Panc1 (cell line): Measurements from ENCODE around the gene ZNF831. TPM values are rescaled to one million over a fixed set of nuclear protein-coding genes. Genes with fewer than 3 reads are reported as not detected.

ENCODE experiments used
- ATAC-seq: fragments of 200-7000 bp; cut with Tn5 transposase; 2 replicates; pipeline ENCODE4 v1.9.1; 2020; ENCODE audit warnings: mild to moderate bottlenecking, moderate library complexity
- BruUV-seq: library from RNA; stranded (reverse); fragments of 400-500 nt; replicated peaks from 2 replicates; lab custom pipeline; 2021; lab: Mats Ljungman, UMichigan
- CTCF ChIA-PET: fragments of 300-600 bp; sonication (Branson Sonifier 250); formaldehyde crosslinking; loops from one replicate; lab custom pipeline; 2022; ENCODE audit warnings: antibody characterized with exemption; lab: Charles Lee
- POLR2A ChIA-PET: fragments of 300-600 bp; sonication (Branson Sonifier 250); formaldehyde crosslinking; loops from one replicate; lab custom pipeline; 2022; ENCODE audit warnings: antibody characterized with exemption; lab: Charles Lee
- DNase-seq: peaks from one replicate; pipeline ENCODE4 v3.0.0-alpha.2; 2010; ENCODE audit warnings: low read depth, low spot score
- H3K27ac ChIP-seq: 2 replicates; pipeline ENCODE4 v1.5.1; 2011; ENCODE audit warnings: mild to moderate bottlenecking, low read length, inconsistent platforms
- H3K27me3 ChIP-seq: fragments of 200-500 bp; sonication (Bioruptor generic); 2 replicates; pipeline ENCODE4 v1.6.0; 2014; ENCODE audit warnings: low read length, inconsistent platforms; ENCODE audit not compliant: control insufficient read depth, insufficient read depth
- H3K36me3 ChIP-seq: fragments of 200-500 bp; sonication (Bioruptor generic); 2 replicates; pipeline ENCODE4 v1.5.1; 2014; ENCODE audit warnings: inconsistent platforms, mild to moderate bottlenecking, low read length, moderate library complexity; ENCODE audit not compliant: control insufficient read depth, insufficient read depth
- H3K4me1 ChIP-seq: 2 replicates; pipeline ENCODE4 v1.5.1; 2011; ENCODE audit warnings: inconsistent platforms, mild to moderate bottlenecking, low read length, moderate library complexity; ENCODE audit not compliant: control insufficient read depth, insufficient read depth
- H3K4me3 ChIP-seq, 2 experiments: 2 replicates each; pipeline ENCODE4 v1.5.1; 2011 to 2012; ENCODE audit warnings: low read depth in 2 of 2, low read length in 2 of 2, mild to moderate bottlenecking in 2 of 2, inconsistent platforms in 1 of 2, moderate library complexity in 1 of 2
- H3K9me3 ChIP-seq: fragments of 200-500 bp; sonication (Bioruptor generic); 2 replicates; pipeline ENCODE4 v1.5.1; 2014; ENCODE audit warnings: low read depth, mild to moderate bottlenecking, inconsistent platforms, low read length, moderate library complexity; ENCODE audit not compliant: control insufficient read depth, insufficient read depth
- POLR2AphosphoS5 ChIP-seq: IDR thresholded peaks from 2 replicates; pipeline ENCODE4 v1.6.1; 2012; ENCODE audit warnings: mild to moderate bottlenecking, low read depth, low read length, moderate library complexity
- SIN3A ChIP-seq: IDR thresholded peaks from 2 replicates; pipeline ENCODE4 v1.6.1; 2012; ENCODE audit warnings: low read depth, mild to moderate bottlenecking, low read length, moderate library complexity, borderline replicate concordance; ENCODE audit not compliant: insufficient read depth
- TCF7L2 ChIP-seq: IDR thresholded peaks from 2 replicates; pipeline ENCODE4 v1.6.1; 2011; ENCODE audit warnings: mild to moderate bottlenecking, low read depth, low read length, inconsistent platforms
- in situ Hi-C: cut with HindIII; loops from 2 replicates; pipeline ENCODE4 v1.10.0; 2016; ENCODE audit warnings: low sequenced_read_pairs, low pct_unique_long_range_greater_than_20kb
- intact Hi-C: fragments of 100-400 bp; cut with micrococcal nuclease; formaldehyde crosslinking; loops from one replicate; pipeline ENCODE4 v1.10.0; 2022; ENCODE audit not compliant: unreplicated experiment
- total RNA-seq: library from RNA; stranded (reverse); gene quantifications from one replicate; pipeline ENCODE4 v1.2.1, GENCODE V29; 2021; ENCODE audit not compliant: unreplicated experiment
- TF ChIP-seq, protein P1 (sequence below): fragments of 450-650 bp; IDR thresholded peaks from 2 replicates; pipeline ENCODE4 v1.5.1; 2017; ENCODE audit warnings: mild to moderate bottlenecking
- TF ChIP-seq, protein P2 (sequence below), 2 experiments: IDR thresholded peaks; 2 replicates each; pipeline ENCODE4 v1.6.1; 2011 to 2012; ENCODE audit warnings: low read depth in 2 of 2, control low read depth in 1 of 2, low read length in 1 of 2, mild to moderate bottlenecking in 1 of 2, moderate library complexity in 1 of 2; ENCODE audit not compliant: insufficient read depth in 1 of 2

The ZNF831 gene
- total RNA-seq, 1 experiment from 2014 or later: 0.03 TPM

DNA sequence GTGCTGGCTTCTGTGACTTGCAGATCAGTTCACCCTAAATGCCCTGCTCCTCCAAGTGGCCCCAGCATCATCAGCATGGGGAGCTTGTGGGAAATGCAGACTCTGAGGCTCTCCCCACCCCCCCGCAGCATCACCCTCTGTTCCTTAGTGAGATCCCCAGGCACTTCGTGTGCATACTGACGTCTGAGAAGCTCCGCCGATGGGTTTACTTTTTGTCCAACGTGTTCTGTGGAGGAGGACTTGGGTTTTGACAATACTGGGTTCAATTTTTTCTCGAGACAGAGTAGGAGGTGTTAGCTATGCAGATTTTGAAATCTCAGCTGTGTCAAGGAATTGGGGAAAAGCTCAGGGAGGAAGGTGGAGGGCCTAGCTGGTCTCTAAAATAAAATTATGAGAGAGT, 38.3 kb upstream of the ZNF831 start:
- POLR2A ChIA-PET: no interaction called here

DNA sequence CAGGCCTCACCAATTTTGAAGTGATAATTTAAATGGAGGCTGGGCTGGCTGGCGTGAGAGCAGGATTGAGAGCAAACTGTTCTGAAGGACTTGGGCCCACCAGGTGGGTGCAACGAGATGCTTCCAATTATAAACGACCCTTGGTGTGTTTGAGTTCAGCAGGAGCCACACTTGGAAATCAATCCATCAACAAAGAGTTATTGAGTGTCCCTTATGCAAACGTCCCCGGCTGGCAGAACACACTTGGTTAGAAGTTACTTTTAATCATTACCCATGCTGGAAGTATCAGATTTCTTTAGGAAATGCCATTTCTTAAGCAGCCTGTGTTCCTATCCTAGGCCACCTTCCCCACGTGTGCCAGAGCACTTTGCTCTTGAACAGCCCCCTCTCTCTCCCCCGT, 37.8 kb upstream of the ZNF831 start:
- no peaks in the 10 kb centered on the region for H3K9me3 ChIP-seq
- CTCF ChIA-PET: no interaction called here
- no TSS peak for BruUV-seq
- no peaks in the 10 kb centered on the region for H3K36me3 ChIP-seq
- TF ChIP-seq, protein P1, sequence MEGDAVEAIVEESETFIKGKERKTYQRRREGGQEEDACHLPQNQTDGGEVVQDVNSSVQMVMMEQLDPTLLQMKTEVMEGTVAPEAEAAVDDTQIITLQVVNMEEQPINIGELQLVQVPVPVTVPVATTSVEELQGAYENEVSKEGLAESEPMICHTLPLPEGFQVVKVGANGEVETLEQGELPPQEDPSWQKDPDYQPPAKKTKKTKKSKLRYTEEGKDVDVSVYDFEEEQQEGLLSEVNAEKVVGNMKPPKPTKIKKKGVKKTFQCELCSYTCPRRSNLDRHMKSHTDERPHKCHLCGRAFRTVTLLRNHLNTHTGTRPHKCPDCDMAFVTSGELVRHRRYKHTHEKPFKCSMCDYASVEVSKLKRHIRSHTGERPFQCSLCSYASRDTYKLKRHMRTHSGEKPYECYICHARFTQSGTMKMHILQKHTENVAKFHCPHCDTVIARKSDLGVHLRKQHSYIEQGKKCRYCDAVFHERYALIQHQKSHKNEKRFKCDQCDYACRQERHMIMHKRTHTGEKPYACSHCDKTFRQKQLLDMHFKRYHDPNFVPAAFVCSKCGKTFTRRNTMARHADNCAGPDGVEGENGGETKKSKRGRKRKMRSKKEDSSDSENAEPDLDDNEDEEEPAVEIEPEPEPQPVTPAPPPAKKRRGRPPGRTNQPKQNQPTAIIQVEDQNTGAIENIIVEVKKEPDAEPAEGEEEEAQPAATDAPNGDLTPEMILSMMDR: no peak
- TF ChIP-seq TCF7L2 (no peak), POLR2AphosphoS5 (no peak), SIN3A (no peak)
- TF ChIP-seq, protein P2, sequence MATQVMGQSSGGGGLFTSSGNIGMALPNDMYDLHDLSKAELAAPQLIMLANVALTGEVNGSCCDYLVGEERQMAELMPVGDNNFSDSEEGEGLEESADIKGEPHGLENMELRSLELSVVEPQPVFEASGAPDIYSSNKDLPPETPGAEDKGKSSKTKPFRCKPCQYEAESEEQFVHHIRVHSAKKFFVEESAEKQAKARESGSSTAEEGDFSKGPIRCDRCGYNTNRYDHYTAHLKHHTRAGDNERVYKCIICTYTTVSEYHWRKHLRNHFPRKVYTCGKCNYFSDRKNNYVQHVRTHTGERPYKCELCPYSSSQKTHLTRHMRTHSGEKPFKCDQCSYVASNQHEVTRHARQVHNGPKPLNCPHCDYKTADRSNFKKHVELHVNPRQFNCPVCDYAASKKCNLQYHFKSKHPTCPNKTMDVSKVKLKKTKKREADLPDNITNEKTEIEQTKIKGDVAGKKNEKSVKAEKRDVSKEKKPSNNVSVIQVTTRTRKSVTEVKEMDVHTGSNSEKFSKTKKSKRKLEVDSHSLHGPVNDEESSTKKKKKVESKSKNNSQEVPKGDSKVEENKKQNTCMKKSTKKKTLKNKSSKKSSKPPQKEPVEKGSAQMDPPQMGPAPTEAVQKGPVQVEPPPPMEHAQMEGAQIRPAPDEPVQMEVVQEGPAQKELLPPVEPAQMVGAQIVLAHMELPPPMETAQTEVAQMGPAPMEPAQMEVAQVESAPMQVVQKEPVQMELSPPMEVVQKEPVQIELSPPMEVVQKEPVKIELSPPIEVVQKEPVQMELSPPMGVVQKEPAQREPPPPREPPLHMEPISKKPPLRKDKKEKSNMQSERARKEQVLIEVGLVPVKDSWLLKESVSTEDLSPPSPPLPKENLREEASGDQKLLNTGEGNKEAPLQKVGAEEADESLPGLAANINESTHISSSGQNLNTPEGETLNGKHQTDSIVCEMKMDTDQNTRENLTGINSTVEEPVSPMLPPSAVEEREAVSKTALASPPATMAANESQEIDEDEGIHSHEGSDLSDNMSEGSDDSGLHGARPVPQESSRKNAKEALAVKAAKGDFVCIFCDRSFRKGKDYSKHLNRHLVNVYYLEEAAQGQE (IDR thresholded peaks at IDR 0.05; ENCODE audit: insufficient read depth in 1 of 2, low read depth in 2 of 2, low read length in 1 of 2): no peak
- no peak for DNase-seq
- H3K4me1 ChIP-seq: no peaks in the 10 kb centered on the region
- H3K4me3 ChIP-seq: no peak overlapping the region
- no peak overlapping the region for H3K27ac ChIP-seq
- in situ Hi-C loops (no loop called here), intact Hi-C loops (no loop called here)
- no peak for ATAC-seq
- POLR2A ChIA-PET: no interaction called here
- peaks cover 2% of the 10 kb centered on the region; the same call in 1 of the 2 replicates for H3K27me3 ChIP-seq

More for the DNA sequence above, 38.3 kb upstream of the ZNF831 start:
- intact Hi-C loops: no loop called here
- ATAC-seq (no peak), DNase-seq (no peak)
- TF ChIP-seq, protein P1: no peak
- peaks cover 2% of the 10 kb centered on the region; the same call in 1 of the 2 replicates for H3K27me3 ChIP-seq
- no TSS peak for BruUV-seq
- H3K4me3 ChIP-seq: no peak overlapping the region
- H3K9me3 ChIP-seq: no peaks in the 10 kb centered on the region
- in situ Hi-C loops: no loop called here
- no peak overlapping the region for H3K27ac ChIP-seq
- CTCF ChIA-PET: no interaction called here
- no peaks in the 10 kb centered on the region for H3K4me1 ChIP-seq
- H3K36me3 ChIP-seq: no peaks in the 10 kb centered on the region
